Ectodermal cell (in vitro differentiated cells): ENCODE measurements around the gene ST6GALNAC4.

Experiments
- H3K27ac ChIP-seq: 2 replicates; pipeline ENCODE4 v1.7.0; 2013; ENCODE audit warnings: mild to moderate bottlenecking, low read depth, low read length; ENCODE audit not compliant: insufficient read depth, poor library complexity, severe bottlenecking
- H3K27me3 ChIP-seq: 2 replicates; pipeline ENCODE4 v1.7.0; 2013; ENCODE audit warnings: mild to moderate bottlenecking, low read length; ENCODE audit not compliant: insufficient read depth, control insufficient read depth, poor library complexity, severe bottlenecking
- H3K36me3 ChIP-seq: one replicate; pipeline ENCODE4 v1.7.0; 2013; ENCODE audit warnings: low read length; ENCODE audit not compliant: control insufficient read depth, insufficient read depth
- H3K4me1 ChIP-seq: one replicate; pipeline ENCODE4 v1.7.0; 2013; ENCODE audit warnings: low read length; ENCODE audit not compliant: control insufficient read depth, insufficient read depth
- H3K4me3 ChIP-seq: 2 replicates; pipeline ENCODE4 v1.7.0; 2013; ENCODE audit warnings: low read depth, low read length, control low read depth; ENCODE audit not compliant: insufficient read depth
- H3K9me3 ChIP-seq: 2 replicates; pipeline ENCODE4 v1.7.0; 2013; ENCODE audit warnings: mild to moderate bottlenecking, low read length, moderate library complexity; ENCODE audit not compliant: control insufficient read depth
- WGBS, 2 experiments: methylation state at CpG; one replicate each; pipeline ENCODE4 v1.1.7; 2013; ENCODE audit warnings: missing lambda C conversion rate in 2 of 2; 5-methylcytosine and 5-hydroxymethylcytosine counted together

ST6GALNAC4 gene

GRCh38 chr9:127878001-127878651 is 38.7 kb downstream of the ST6GALNAC4 start:
- Histone ChIP-seq H3K36me3 (no peaks in the 10 kb centered on the region), H3K9me3 (no peaks in the 10 kb centered on the region), H3K27ac (no peak overlapping the region), H3K4me3 (peak overlapping the region; percentile 36), H3K4me1 (peaks cover 30% of the 10 kb centered on the region), H3K27me3 (no peaks in the 10 kb centered on the region)
- 55 to 61% methylated on average over 18 of the region's 18 CpGs for WGBS, 2 experiments

- Histone ChIP-seq H3K36me3 (no peaks in the 10 kb centered on the region), H3K27me3 (no peaks in the 10 kb centered on the region), H3K9me3 (no peaks in the 10 kb centered on the region), H3K27ac (no peak within 1 kb of the TSS), H3K4me1 (peaks cover 30% of the 10 kb centered on the region), H3K4me3 (peak within 1 kb of the TSS; percentile 36)
- 2% methylated on average over 44 of the region's 44 CpGs for WGBS, 2 experiments
These were observed 39.3 kb downstream of the ST6GALNAC4 start, which contains the start of gene AK1 for GRCh38 chr9:127877566-127877998. Gene AK1, minus strand, starts transcription at chr9:127877675. Its CDS starts 3,058 bp downstream, at chr9:127874617.

GRCh38 chr9:127876764-127877562 is 39.9 kb downstream of the ST6GALNAC4 start:
- no peak overlapping the region for H3K27ac ChIP-seq
- no peaks in the 10 kb centered on the region for H3K36me3 ChIP-seq
- peaks cover 30% of the 10 kb centered on the region for H3K4me1 ChIP-seq
- peak overlapping the region; percentile 36 for H3K4me3 ChIP-seq
- H3K27me3 ChIP-seq = no peaks in the 10 kb centered on the region
- WGBS, 2 experiments = 42% methylated on average over 26 of the region's 26 CpGs
- H3K9me3 ChIP-seq = no peaks in the 10 kb centered on the region

GRCh38 chr9:127876026-127876763 is 40.6 kb downstream of the ST6GALNAC4 start:
- H3K4me1 ChIP-seq = peaks cover 30% of the 10 kb centered on the region
- H3K36me3 ChIP-seq = no peaks in the 10 kb centered on the region
- no peaks in the 10 kb centered on the region for H3K9me3 ChIP-seq
- 89 to 91% methylated on average over 14 of the region's 14 CpGs for WGBS, 2 experiments
- H3K27me3 ChIP-seq = no peaks in the 10 kb centered on the region
- no peak overlapping the region for H3K27ac ChIP-seq
- no peak overlapping the region for H3K4me3 ChIP-seq

- no peaks in the 10 kb centered on the region for H3K9me3 ChIP-seq
- H3K27me3 ChIP-seq = no peaks in the 10 kb centered on the region
- peaks cover 30% of the 10 kb centered on the region for H3K4me1 ChIP-seq
- no peak overlapping the region for H3K4me3 ChIP-seq
- WGBS, 2 experiments = 90 to 91% methylated on average over 10 of the region's 10 CpGs
- H3K36me3 ChIP-seq = no peaks in the 10 kb centered on the region
- H3K27ac ChIP-seq = no peak overlapping the region
These were observed 41.4 kb downstream of the ST6GALNAC4 start for GRCh38 chr9:127875306-127875966.

GRCh38 chr9:127874301-127875221 is 42.3 kb downstream of the ST6GALNAC4 start:
- H3K9me3 ChIP-seq = no peaks in the 10 kb centered on the region
- WGBS, 2 experiments = 92 to 93% methylated on average over 19 of the region's 19 CpGs
- H3K27me3 ChIP-seq = no peaks in the 10 kb centered on the region
- peaks cover 30% of the 10 kb centered on the region for H3K4me1 ChIP-seq
- H3K36me3 ChIP-seq = no peaks in the 10 kb centered on the region
- H3K4me3 ChIP-seq = no peak overlapping the region
- H3K27ac ChIP-seq = no peak overlapping the region

- H3K4me1 ChIP-seq = peaks cover 30% of the 10 kb centered on the region
These were observed 43.0 kb downstream of the ST6GALNAC4 start for GRCh38 chr9:127873886-127874285.

GRCh38 chr9:127873223-127873691 is 43.6 kb downstream of the ST6GALNAC4 start:
- no peaks in the 10 kb centered on the region for H3K27me3 ChIP-seq
- 72 to 80% methylated on average over 19 of the region's 19 CpGs for WGBS, 2 experiments
- peaks cover 29% of the 10 kb centered on the region for H3K4me1 ChIP-seq
- H3K9me3 ChIP-seq = no peaks in the 10 kb centered on the region
- peak overlapping the region; percentile 6 for H3K27ac ChIP-seq
- H3K4me3 ChIP-seq = no peak overlapping the region
- no peaks in the 10 kb centered on the region for H3K36me3 ChIP-seq

More at GRCh38 chr9:127873886-127874285, 43.0 kb downstream of the ST6GALNAC4 start:
- WGBS, 2 experiments = 93 to 95% methylated on average over 10 of the region's 10 CpGs
- Histone ChIP-seq H3K27me3 (no peaks in the 10 kb centered on the region), H3K36me3 (no peaks in the 10 kb centered on the region), H3K4me3 (no peak overlapping the region), H3K27ac (peak overlapping the region; percentile 6), H3K9me3 (no peaks in the 10 kb centered on the region)
